Measurements from ENCODE around the gene HIF1A.

DNA sequence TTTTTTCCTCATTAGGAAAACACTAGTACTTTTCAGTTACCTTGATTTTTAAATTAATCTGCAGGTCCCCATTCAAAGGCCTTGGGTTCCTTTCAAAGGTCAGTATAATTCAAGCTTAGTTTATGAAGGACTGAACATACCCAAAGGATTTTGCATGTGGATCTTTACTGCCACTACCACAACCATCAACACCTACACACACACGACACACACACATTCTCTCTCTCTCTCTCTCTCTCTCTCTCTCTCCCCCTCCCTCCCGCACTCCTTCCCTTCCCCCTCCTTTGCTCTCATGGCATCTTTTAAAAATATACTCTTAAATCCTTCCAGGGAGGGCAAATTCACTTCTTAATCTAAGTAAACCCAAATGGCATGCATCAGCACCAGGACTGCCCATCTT, 28.8 kb downstream of the HIF1A start:
- no peak for TF ChIP-seq EZH2phosphoT487 (IDR thresholded peaks at IDR 0.05; ENCODE audit: borderline replicate concordance, low read length)
- TF ChIP-seq, protein P1, sequence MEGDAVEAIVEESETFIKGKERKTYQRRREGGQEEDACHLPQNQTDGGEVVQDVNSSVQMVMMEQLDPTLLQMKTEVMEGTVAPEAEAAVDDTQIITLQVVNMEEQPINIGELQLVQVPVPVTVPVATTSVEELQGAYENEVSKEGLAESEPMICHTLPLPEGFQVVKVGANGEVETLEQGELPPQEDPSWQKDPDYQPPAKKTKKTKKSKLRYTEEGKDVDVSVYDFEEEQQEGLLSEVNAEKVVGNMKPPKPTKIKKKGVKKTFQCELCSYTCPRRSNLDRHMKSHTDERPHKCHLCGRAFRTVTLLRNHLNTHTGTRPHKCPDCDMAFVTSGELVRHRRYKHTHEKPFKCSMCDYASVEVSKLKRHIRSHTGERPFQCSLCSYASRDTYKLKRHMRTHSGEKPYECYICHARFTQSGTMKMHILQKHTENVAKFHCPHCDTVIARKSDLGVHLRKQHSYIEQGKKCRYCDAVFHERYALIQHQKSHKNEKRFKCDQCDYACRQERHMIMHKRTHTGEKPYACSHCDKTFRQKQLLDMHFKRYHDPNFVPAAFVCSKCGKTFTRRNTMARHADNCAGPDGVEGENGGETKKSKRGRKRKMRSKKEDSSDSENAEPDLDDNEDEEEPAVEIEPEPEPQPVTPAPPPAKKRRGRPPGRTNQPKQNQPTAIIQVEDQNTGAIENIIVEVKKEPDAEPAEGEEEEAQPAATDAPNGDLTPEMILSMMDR (IDR thresholded peaks at IDR 0.05; ENCODE audit: low read depth, low read length, poor library complexity, severe bottlenecking) = no peak
